HG03460 (cell line): ENCODE data around the gene WFDC2.

ENCODE experiments used
- ATAC-seq: cut with Tn5 transposase; IDR thresholded peaks from one replicate; pipeline ENCODE4 v1.9.1; 2021; ENCODE audit not compliant: unreplicated experiment

Gene WFDC2

GRCh38 chr20:45495501-45495941 is 26.0 kb downstream of the WFDC2 start:
- ATAC-seq = no peak

GRCh38 chr20:45496166-45496565 is 26.6 kb downstream of the WFDC2 start:
- ATAC-seq = no peak

GRCh38 chr20:45497971-45498494 is 28.5 kb downstream of the WFDC2 start:
- no peak for ATAC-seq

- no peak for ATAC-seq
Observed at GRCh38 chr20:45500022-45500421, 30.5 kb downstream of the WFDC2 start.

- ATAC-seq = no peak
Observed at GRCh38 chr20:45501600-45501999, 32.0 kb downstream of the WFDC2 start.

- ATAC-seq = no peak
Observed at GRCh38 chr20:45502561-45502960, 33.0 kb downstream of the WFDC2 start.

- ATAC-seq = no peak
Observed at GRCh38 chr20:45503403-45503802, 33.9 kb downstream of the WFDC2 start.

GRCh38 chr20:45506398-45506797 is 36.8 kb downstream of the WFDC2 start:
- no peak for ATAC-seq

GRCh38 chr20:45507011-45507820 is 37.7 kb downstream of the WFDC2 start:
- no peak for ATAC-seq

GRCh38 chr20:45508068-45508886 is 38.7 kb downstream of the WFDC2 start:
- no peak for ATAC-seq

- no peak for ATAC-seq
Observed at GRCh38 chr20:45509091-45509490, 39.5 kb downstream of the WFDC2 start.

GRCh38 chr20:45510242-45510862 is 40.8 kb downstream of the WFDC2 start:
- ATAC-seq = no peak

GRCh38 chr20:45515147-45515913 is 45.8 kb downstream of the WFDC2 start, which contains the start of gene SPINT3:
Gene SPINT3 (minus strand): TSS chr20:45515622. CDS start chr20:45515608, 14 bp downstream.
- no peak for ATAC-seq

- no peak for ATAC-seq
Observed at GRCh38 chr20:45518282-45518681, 48.7 kb downstream of the WFDC2 start.

GRCh38 chr20:45523821-45524220 is 54.3 kb downstream of the WFDC2 start:
- ATAC-seq = no peak

- ATAC-seq = no peak
Observed at GRCh38 chr20:45527294-45527693, 57.7 kb downstream of the WFDC2 start.
